GM20000 (cell line): ENCODE data around the gene RRM1.
A peak's percentile ranks its signal among the peaks of the same experiment; 100 is the strongest.
"Not testable (repeated sequence)": the region's sequence is repeated elsewhere in the genome, so short reads cannot be mapped to it uniquely, and the experiment has no call there.

Experiments used
- DNase-seq: peaks from one replicate; pipeline ENCODE4 v3.0.0; 2012; ENCODE audit warnings: low spot score
- CTCF ChIP-seq: IDR thresholded peaks from 2 replicates; pipeline ENCODE4 v1.5.1; 2012; ENCODE audit warnings: mild to moderate bottlenecking, control low read depth; ENCODE audit errors: extremely low read depth, missing control alignments

The RRM1 gene

GRCh38 chr11:4167292-4167691 lies 72.7 kb downstream of the RRM1 start:
- no peak for DNase-seq
- TF ChIP-seq CTCF = no peak

GRCh38 chr11:4167758-4168157 lies 73.2 kb downstream of the RRM1 start:
- DNase-seq = no peak
- no peak for TF ChIP-seq CTCF

DNA sequence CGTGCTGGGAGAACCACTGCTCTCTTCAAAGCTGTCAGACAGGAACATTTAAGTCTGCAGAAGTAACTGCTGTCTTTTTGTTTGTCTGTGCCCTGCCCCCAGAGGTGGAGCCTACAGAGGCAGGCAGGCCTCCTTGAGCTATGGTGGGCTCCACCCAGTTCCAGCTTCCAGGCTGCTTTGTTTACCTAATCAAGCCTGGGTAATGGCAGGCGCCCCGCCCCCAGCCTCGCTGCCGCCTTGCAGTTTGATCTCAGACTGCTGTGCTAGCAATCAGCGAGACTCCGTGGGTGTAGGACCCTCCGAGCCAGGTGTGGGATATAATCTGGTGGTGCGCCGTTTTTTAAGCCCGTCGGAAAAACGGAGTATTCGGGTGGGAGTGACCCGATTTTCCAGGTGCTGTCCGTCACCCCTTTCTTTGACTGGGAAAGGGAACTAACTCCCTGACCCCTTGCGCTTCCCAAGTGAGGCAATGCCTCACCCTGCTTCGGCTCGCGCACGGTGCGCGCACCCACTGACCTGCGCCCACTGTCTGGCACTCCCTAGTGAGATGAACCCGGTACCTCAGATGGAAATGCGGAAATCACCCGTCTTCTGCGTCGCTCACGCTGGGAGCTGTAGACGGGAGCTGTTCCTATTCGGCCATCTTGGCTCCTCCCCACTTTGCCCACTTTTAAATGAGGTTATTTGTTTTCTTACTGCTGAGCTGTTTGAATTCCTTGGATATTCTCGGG lies 81.2 kb downstream of the RRM1 start:
- not testable (repeated sequence) for DNase-seq

DNA sequence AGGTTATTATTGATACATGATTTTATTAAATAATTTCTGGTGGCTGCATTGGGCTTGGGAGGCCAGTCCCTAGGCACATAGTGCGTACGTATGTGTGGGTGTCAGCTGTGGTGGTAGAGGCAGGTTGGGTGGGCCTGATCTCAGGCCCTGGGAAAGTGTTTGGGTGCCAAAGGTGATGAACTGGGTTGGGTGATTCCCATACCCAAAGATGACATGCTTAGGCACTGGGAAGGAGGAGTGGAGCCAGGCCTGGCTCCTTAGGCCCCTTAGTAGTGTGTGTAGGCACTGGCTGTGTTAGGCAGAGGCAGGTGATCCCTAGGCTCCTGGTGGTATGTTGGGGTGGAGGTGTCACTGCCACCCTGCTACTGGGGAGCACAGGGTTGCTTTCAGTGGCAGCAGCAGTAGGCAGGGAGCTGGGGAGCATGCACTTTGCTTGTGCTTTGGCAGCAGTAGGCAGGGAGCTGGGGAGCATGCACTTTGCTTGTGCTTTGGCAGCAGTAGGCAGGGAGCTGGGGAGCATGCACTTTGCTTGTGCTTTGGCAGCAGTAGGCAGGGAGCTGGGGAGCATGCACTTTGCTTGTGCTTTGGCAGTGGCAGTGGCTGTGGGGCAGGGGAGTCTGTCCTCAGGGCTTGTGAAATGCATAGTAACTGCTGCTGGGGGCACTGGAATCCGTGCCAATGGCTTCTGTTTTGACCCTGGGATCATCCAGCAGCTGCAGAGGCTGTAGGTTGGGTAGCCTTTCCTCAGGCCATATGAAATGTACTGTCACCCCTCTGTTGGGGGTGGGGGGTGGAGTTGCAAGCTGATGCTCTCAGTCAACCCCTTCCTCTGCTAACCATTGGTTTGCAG lies 84.4 kb downstream of the RRM1 start:
- no peak for TF ChIP-seq CTCF
- no peak for DNase-seq

DNA sequence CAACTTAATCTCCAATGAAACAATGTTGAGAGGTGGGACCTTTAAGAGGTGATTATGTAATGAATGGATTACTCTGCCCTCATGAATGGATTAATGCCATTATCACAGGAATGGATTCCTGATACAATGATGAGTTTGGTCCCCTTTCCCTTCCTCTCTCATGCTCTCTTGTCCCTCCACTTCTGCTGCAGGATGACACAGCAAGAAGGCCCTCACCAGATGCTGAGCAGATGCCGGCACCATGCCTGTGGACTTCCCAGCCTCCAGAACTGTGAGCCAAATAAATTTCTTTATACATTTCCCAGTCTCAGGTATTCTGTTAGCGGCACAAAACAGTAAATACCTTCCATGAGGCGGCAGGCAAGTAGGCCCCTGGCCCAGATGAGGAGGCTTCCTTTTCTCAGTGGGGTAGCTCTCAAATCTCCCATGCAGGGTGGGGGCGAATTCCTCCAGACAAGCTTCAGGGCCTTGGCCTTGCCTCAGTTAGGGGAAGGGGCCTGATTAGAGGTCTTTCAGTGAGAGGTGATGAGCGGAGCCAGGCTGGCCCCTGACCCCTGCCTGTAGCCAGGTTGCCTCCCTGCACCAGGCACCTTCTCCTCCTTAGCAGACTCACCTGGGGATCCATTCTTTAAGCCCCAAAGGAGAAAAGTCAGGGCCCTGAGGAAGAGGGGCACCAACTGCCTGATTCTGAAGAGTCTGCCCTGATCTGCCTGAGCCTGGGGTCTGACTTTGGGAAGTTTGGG lies 86.0 kb downstream of the RRM1 start:
- TF ChIP-seq CTCF = no peak
- DNase-seq = no peak

DNA sequence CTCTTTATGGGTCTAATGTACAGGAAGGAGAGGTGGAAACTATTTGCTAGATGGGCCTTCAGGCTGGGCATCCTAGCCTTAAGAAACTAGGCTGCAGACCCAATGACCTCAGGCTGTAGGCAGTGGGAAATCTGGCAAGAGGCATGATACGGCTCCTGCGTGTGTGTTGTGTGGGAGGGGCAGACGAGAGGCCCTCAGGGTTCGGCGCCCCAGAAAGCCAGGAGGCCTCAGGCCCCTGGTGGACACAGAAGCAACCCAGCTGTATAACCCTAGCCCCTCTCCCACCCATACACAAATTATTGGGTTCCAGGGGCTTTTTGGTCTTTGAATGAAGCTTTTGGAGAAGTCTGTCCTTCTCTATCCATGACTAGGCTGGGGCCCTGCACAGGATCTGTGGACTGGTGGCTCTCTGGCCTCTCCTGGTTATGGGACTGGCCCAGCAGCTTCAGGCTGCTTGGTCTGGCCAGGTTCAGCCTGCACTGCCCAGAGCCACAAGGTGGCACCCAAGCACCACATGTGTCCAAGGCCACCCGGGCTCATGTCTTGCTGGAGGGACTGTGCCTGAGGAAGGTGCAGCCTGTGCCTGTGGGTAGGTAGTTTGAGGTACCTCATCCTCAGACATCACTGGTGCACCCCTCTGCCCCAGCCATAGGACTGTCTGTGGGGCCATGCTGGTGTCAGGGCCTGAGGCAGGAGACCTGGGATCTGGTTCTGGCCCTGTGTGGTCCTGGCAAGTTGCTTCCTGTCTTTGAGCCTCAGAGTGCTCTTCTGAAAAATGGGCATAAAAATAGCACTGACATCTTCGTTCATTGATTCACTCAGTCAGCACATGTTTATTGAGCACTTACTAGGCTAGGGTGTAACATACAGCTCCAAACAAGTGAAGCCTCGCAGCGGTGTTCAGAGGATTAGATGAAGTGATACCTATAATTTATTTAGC lies 87.5 kb downstream of the RRM1 start:
- peak; percentile 55 for TF ChIP-seq CTCF
- peak; percentile 69 for DNase-seq
